Bronchial epithelial cell (primary cell): ENCODE results near the gene KAT2B. TPM values are rescaled to one million over a fixed set of nuclear protein-coding genes. Genes with fewer than 3 reads are reported as not detected.

Experiments
- DNase-seq: peaks from one replicate; pipeline ENCODE4 v3.0.0-alpha.2; 2010; ENCODE audit warnings: low read depth
- FAIRE-seq: peaks from 2 replicates; lab custom pipeline; 2011; peaks lifted over from hg19 to GRCh38; lab: Jason Lieb, UNC
- H3K27me3 ChIP-seq: 2 replicates; pipeline ENCODE4 v1.5.1; 2011; ENCODE audit warnings: low read length; ENCODE audit not compliant: control insufficient read depth, insufficient read depth
- H3K36me3 ChIP-seq: 2 replicates; pipeline ENCODE4 v1.5.1; 2011; ENCODE audit warnings: low read length; ENCODE audit not compliant: control insufficient read depth, insufficient read depth
- H3K4me3 ChIP-seq: 2 replicates; pipeline ENCODE4 v1.5.1; 2011; ENCODE audit warnings: mild to moderate bottlenecking, low read depth, low read length, control low read depth
- CTCF ChIP-seq: IDR thresholded peaks from 2 replicates; pipeline ENCODE4 v1.5.1; 2011; ENCODE audit warnings: mild to moderate bottlenecking, moderate library complexity, low read length, control low read depth, inconsistent platforms; ENCODE audit not compliant: insufficient read depth, severe bottlenecking
- total RNA-seq: library from RNA; depleted of rRNA; stranded (reverse); fragments of >200 nt; gene quantifications from 2 replicates; pipeline ENCODE4 v1.2.1, GENCODE V29; 2014

Gene KAT2B
- total RNA-seq, 1 donor from 2014 or later: 1.6 TPM

DNA sequence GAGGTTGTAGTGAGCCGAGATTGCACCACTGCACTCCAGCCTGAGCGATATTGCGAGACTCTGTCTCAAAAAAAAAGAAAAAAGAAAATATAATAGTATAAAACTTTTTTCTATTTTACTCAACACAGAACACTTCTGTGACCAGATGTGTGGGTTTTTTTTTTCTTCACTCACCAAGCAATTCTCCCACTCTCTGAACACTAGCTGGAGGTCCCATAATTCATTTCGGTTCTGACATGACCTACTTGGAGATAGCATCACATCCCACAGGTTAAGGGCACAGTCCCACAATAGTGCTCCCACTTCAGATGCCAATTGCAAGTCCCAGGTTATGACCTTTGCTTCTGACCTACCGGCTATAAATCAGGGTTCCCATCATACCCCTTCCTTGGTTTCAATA, 35.0 kb downstream of the KAT2B start:
- no peak for FAIRE-seq

DNA sequence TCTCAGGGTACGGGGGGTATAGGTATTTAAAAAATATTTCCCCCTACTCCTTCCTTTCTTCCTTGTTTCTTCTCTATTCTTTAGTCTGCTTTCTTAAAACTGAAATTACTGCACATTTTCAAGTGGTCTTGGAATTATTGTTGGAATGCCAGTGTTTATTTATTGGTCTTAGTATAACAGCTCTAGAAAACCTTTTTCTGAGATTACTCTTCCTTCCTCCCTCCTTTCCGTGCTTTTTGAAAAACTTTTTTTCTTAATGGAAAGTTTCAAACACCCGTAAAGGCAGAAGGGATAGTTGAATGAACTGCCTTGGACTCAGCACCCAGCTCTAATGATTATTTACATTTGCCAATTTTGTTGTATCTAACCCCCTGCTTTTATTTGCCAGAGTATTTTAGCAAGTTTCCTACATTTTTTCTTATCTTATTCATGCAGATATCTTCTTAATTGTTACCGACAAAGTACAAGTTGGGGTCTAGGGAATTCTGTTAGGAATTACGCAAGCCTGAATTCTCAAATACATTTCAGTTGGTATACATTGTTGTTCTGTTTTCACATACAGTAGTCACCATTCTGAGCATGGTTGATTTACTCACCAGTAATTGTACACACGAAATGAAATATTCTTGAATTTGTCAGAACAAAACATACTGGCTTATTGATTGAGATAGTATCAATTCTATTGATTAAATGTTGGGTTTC, 36.2 kb downstream of the KAT2B start:
- H3K36me3 ChIP-seq: no peaks in the 10 kb centered on the region
- no peak overlapping the region for H3K4me3 ChIP-seq
- no peak for TF ChIP-seq CTCF
- no peaks in the 10 kb centered on the region for H3K27me3 ChIP-seq
- DNase-seq (no peak), FAIRE-seq (no peak)

More for the DNA sequence above, 35.0 kb downstream of the KAT2B start:
- no peak for TF ChIP-seq CTCF
- no peak for DNase-seq
- H3K27me3 ChIP-seq: no peaks in the 10 kb centered on the region
- no peaks in the 10 kb centered on the region for H3K36me3 ChIP-seq
- H3K4me3 ChIP-seq: no peak overlapping the region

DNA sequence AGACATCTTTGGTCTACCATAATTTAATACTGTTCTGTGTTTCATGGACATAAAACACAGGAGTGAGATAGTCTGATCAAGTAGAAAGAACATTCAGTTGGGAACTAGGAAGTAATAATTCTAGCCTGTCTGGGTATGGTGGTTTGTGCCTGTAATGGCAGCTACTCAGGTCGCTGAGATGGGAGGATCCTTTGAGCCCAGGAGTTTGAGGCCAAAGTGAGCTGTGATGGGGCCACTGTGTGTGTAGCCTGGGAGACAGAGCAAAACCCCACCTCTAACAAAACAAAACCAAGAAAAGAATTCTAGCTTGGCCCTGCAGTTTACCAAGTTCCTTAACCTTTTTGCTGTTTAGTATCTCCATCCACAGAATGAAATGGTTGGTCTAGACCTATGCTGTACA, 36.8 kb downstream of the KAT2B start:
- no peak overlapping the region for H3K4me3 ChIP-seq
- no peaks in the 10 kb centered on the region for H3K36me3 ChIP-seq
- no peak for TF ChIP-seq CTCF
- no peaks in the 10 kb centered on the region for H3K27me3 ChIP-seq
- FAIRE-seq: no peak
- no peak for DNase-seq

- H3K4me3 ChIP-seq: no peak overlapping the region
- no peak for TF ChIP-seq CTCF
- H3K27me3 ChIP-seq: no peaks in the 10 kb centered on the region
- no peak for DNase-seq
- no peak for FAIRE-seq
- H3K36me3 ChIP-seq: no peaks in the 10 kb centered on the region
Observed at GRCh38 chr3:20078194-20078714, 38.0 kb downstream of the KAT2B start.

DNA sequence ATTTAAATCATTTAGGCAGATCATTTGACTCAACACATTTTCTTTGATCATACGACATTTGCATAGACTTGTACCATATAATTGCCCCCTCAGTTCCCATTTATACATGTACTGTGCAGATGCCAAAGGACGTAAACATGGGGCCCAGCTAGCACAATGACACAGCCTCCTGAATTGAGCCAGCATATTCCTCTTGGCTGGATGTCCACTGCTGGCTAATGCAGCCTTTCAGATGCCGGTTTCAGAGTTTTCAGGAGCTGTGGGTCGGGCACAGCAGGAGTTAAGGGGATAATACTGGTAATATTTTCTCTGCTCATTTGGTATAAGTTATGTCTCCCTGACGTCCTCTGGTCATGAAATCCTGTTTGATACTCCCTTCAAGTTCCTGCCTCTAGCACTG, 39.4 kb downstream of the KAT2B start:
- FAIRE-seq: no peak
- H3K36me3 ChIP-seq: no peaks in the 10 kb centered on the region
- H3K4me3 ChIP-seq: no peak overlapping the region
- TF ChIP-seq CTCF: no peak
- H3K27me3 ChIP-seq: no peaks in the 10 kb centered on the region
- DNase-seq: no peak
